ENCODE data around the gene GNGT1. TPM values are rescaled to one million over a fixed set of nuclear protein-coding genes. Genes with fewer than 3 reads are reported as not detected.

GNGT1 gene
- total and polyA plus RNA-seq, 2 donors (not counting 3 experiments of a cell fraction or from before 2014, with no cell fraction given) = not detected

GRCh38 chr7:93927585-93927984 is 21.2 kb downstream of the GNGT1 start:
- Histone ChIP-seq H3K4me3 (replicated peaks in 1 of 3; ENCODE audit: insufficient read depth in 1 of 3, low read depth in 1 of 3, low read length in 3 of 3) (no peak overlapping the region), H3K4me1 (ENCODE audit: control insufficient read depth, extremely low read depth, insufficient read depth, low read length) (peaks cover 21% of the 10 kb centered on the region), H3K36me3 (ENCODE audit: control insufficient read depth in 2 of 2, extremely low read depth in 1 of 2, insufficient read depth in 2 of 2, low read length in 2 of 2) (peaks cover 10 to 11% of the 10 kb centered on the region in 2 experiments), H3K9ac (replicated peaks; ENCODE audit: extremely low read depth, insufficient read depth, low read length) (no peak overlapping the region), H3K9me1 (replicated peaks; ENCODE audit: control insufficient read depth, extremely low read depth, insufficient read depth, low read length) (no peaks in the 10 kb centered on the region), H3K4me2 (ENCODE audit: insufficient read depth, low read length) (no peak overlapping the region), H3K79me2 (ENCODE audit: control insufficient read depth, insufficient read depth, low read length) (peaks cover 38% of the 10 kb centered on the region), H3K27ac (ENCODE audit: insufficient read depth, low read depth, low read length) (no peak overlapping the region), H4K20me1 (replicated peaks; ENCODE audit: control insufficient read depth, extremely low read depth, insufficient read depth, low read length) (peaks cover 5% of the 10 kb centered on the region), H3K27me3 (ENCODE audit: control insufficient read depth in 2 of 2, insufficient read depth in 2 of 2, low read length in 2 of 2) (no peaks in the 10 kb centered on the region), H2AFZ (ENCODE audit: low read depth, low read length) (no peak overlapping the region), H3K9me3 (replicated peaks; ENCODE audit: control insufficient read depth, insufficient read depth, low read length) (no peaks in the 10 kb centered on the region)
- FAIRE-seq (no peak), DNase-seq (ENCODE audit: low read depth, low spot score) (no peak)
- intact Hi-C loops (cut with micrococcal nuclease) = no loop called here
- ChIA-PET CTCF (interaction anchor here (0.8 to 2.1 kb wide), 4 partner anchors 13 to 159 kb away, joined by 3 to 7 read pairs (median 4); no protein-coding TSS in a partner anchor), POLR2A (no interaction called here)
- no peak for TF ChIP-seq POLR2AphosphoS5 (IDR thresholded peaks at IDR 0.05; ENCODE audit: insufficient read depth, low read depth, low read length)
- TF ChIP-seq, protein P1, sequence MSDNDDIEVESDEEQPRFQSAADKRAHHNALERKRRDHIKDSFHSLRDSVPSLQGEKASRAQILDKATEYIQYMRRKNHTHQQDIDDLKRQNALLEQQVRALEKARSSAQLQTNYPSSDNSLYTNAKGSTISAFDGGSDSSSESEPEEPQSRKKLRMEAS (IDR thresholded peaks at IDR 0.05; ENCODE audit: insufficient read depth, insufficient read length) = no peak
- no peak for TF ChIP-seq FOS (IDR thresholded peaks at IDR 0.05; ENCODE audit: borderline replicate concordance, insufficient read depth, low read length)
- no peak for TF ChIP-seq CTCF (IDR thresholded peaks at IDR 0.05; ENCODE audit: extremely low read depth in 1 of 2, insufficient read depth in 1 of 2, low read depth in 1 of 2, low read length in 2 of 2)
- TF ChIP-seq EZH2 (IDR thresholded peaks at IDR 0.05; ENCODE audit: borderline replicate concordance, low read depth, low read length, severe bottlenecking) = no peak
- TF ChIP-seq JUN (IDR thresholded peaks at IDR 0.05; ENCODE audit: borderline replicate concordance, insufficient read depth, insufficient read length, low read depth) = no peak
- TF ChIP-seq MYC (IDR thresholded peaks at IDR 0.05; ENCODE audit: low read depth, low read length) = no peak
- no peak for TF ChIP-seq POLR2A (IDR thresholded peaks at IDR 0.05; ENCODE audit: low read depth, low read length)
- TF ChIP-seq GATA2 (IDR thresholded peaks at IDR 0.05; ENCODE audit: insufficient read depth, insufficient read length, low read depth, low read length) = no peak
- no TSS peak for BruUV-seq (replicated peaks)
- dilution Hi-C loops (cut with MboI; ENCODE audit: extremely low pct_ligation_motif_present, low sequenced_read_pairs) = no loop called here

Measured in endothelial cell of umbilical vein (primary cell).